A549 (cell line): ENCODE data around the gene PLA2G4B. TPM values are rescaled to one million over a fixed set of nuclear protein-coding genes. Genes with fewer than 3 reads are reported as not detected.

Experiments
- ATAC-seq, 2 experiments: fragments of 200-7000 bp in 1 of 2; fragments of >200 bp in 1 of 2; cut with Nextera tagmentation in 1 of 2; cut with Tn5 transposase in 1 of 2; 3 replicates each; pipeline versions ENCODE4 v1.8.0 to v1.9.1; 2018 to 2020; ENCODE audit warnings: mild to moderate bottlenecking in 1 of 2, moderate library complexity in 1 of 2
- CTCF ChIA-PET: fragments of 300-600 bp; sonication (Branson Sonifier 250); formaldehyde crosslinking; extraction: SDS; loops from one replicate; lab custom pipeline; 2021; ENCODE audit warnings: antibody characterized with exemption, inconsistent platforms; lab: Yijun Ruan, JAX
- POLR2A ChIA-PET: fragments of 350-600 bp; formaldehyde crosslinking; extraction: SDS; loops from one replicate; lab custom pipeline; 2021; ENCODE audit warnings: antibody characterized with exemption, inconsistent platforms; lab: Yijun Ruan, JAX
- DNase-seq, 2 experiments: peaks; one replicate each; pipeline versions ENCODE4 v3.0.0 to v3.0.0-alpha.2; 2011 to 2016; ENCODE audit warnings: low read depth in 1 of 2, low spot score in 1 of 2
- FAIRE-seq: peaks from 2 replicates; lab custom pipeline; 2011; peaks lifted over from hg19 to GRCh38; lab: Jason Lieb, UNC
- H3K27ac ChIP-seq, 2 experiments: fragments of >200 bp; sonication (Bioruptor Twin); formaldehyde crosslinking; 3 replicates each; pipeline ENCODE4 v1.5.1; 2016 to 2017
- H3K4me1 ChIP-seq: fragments of >200 bp; sonication (Bioruptor Twin); formaldehyde crosslinking; 3 replicates; pipeline ENCODE4 v1.6.1; 2016
- H3K4me2 ChIP-seq: fragments of >200 bp; sonication (Bioruptor Twin); formaldehyde crosslinking; 3 replicates; pipeline ENCODE4 v1.6.1; 2016
- H3K4me3 ChIP-seq: fragments of >200 bp; sonication (Bioruptor Twin); formaldehyde crosslinking; 3 replicates; pipeline ENCODE4 v1.5.1; 2016
- H3K9me3 ChIP-seq: fragments of >200 bp; sonication (Bioruptor Twin); formaldehyde crosslinking; 3 replicates; pipeline ENCODE4 v1.6.1; 2016
- BCL3 ChIP-seq: fragments of >200 bp; sonication (Bioruptor Twin); formaldehyde crosslinking; IDR thresholded peaks from 3 replicates; pipeline ENCODE4 v1.6.1; 2016
- CBX8 ChIP-seq: fragments of 200-600 bp; sonication (generic); IDR thresholded peaks from 2 replicates; pipeline ENCODE4 v1.6.1; 2016
- CEBPB ChIP-seq, 2 experiments: fragments of >200 bp in 1 of 2; sonication (Bioruptor Twin) in 1 of 2; formaldehyde crosslinking in 1 of 2; IDR thresholded peaks; 2 replicates each; pipeline ENCODE4 v1.6.1; 2012 to 2016
- CHD2 ChIP-seq: fragments of 150-350 bp; IDR thresholded peaks from 2 replicates; pipeline ENCODE4 v1.6.1; 2014; ENCODE audit warnings: low read length; ENCODE audit not compliant: partially characterized antibody
- CHD4 ChIP-seq: fragments of 200-600 bp; sonication (generic); IDR thresholded peaks from 2 replicates; pipeline ENCODE4 v1.6.1; 2016; ENCODE audit warnings: antibody characterized with exemption, mild to moderate bottlenecking, borderline replicate concordance
- EHMT2 ChIP-seq: fragments of 200-600 bp; sonication (generic); IDR thresholded peaks from 2 replicates; pipeline ENCODE4 v1.6.1; 2016; ENCODE audit warnings: antibody characterized with exemption, low read depth, mild to moderate bottlenecking, moderate library complexity
- HDAC2 ChIP-seq: fragments of 200-600 bp; sonication (generic); IDR thresholded peaks from 2 replicates; pipeline ENCODE4 v1.6.1; 2016
- JUNB ChIP-seq: fragments of >200 bp; sonication (Bioruptor Twin); formaldehyde crosslinking; IDR thresholded peaks from 2 replicates; pipeline ENCODE4 v1.6.1; 2016
- MAFK ChIP-seq: fragments of 450-650 bp; IDR thresholded peaks from 2 replicates; pipeline ENCODE4 v1.6.1; 2014; ENCODE audit not compliant: partially characterized antibody
- MAX ChIP-seq: IDR thresholded peaks from 2 replicates; pipeline ENCODE4 v1.6.1; 2012
- MAZ ChIP-seq: fragments of 150-350 bp; IDR thresholded peaks from 2 replicates; pipeline ENCODE4 v1.6.1; 2014; ENCODE audit warnings: antibody characterized with exemption, low read depth, low read length, borderline replicate concordance
- MYC ChIP-seq: IDR thresholded peaks from 2 replicates; pipeline ENCODE4 v1.6.1; 2012; ENCODE audit warnings: mild to moderate bottlenecking, inconsistent platforms, low read length, improper control_type of control experiment, borderline replicate concordance
- NR3C1 ChIP-seq: fragments of >200 bp; sonication (Bioruptor Twin); formaldehyde crosslinking; IDR thresholded peaks from 3 replicates; pipeline ENCODE4 v1.6.1; 2017
- PBX3 ChIP-seq: IDR thresholded peaks from 2 replicates; pipeline ENCODE4 v1.6.1; 2012
- PHF8 ChIP-seq: fragments of 200-600 bp; sonication (generic); IDR thresholded peaks from 2 replicates; pipeline ENCODE4 v1.6.1; 2016; ENCODE audit warnings: low read depth, mild to moderate bottlenecking, antibody characterized with exemption, moderate library complexity, borderline replicate concordance
- POLR2A ChIP-seq: IDR thresholded peaks from 2 replicates; pipeline ENCODE4 v1.6.1; 2012; ENCODE audit warnings: mild to moderate bottlenecking, low read length
- RARB ChIP-seq: fragments of 250-450 bp; sonication (Bioruptor Pico); IDR thresholded peaks from 2 replicates; pipeline ENCODE4 v1.8.0; 2021; ENCODE audit warnings: mild to moderate bottlenecking, moderate library complexity
- RFX5 ChIP-seq: fragments of 450-650 bp; IDR thresholded peaks from 2 replicates; pipeline ENCODE4 v1.7.1; 2014; ENCODE audit warnings: antibody characterized with exemption, mild to moderate bottlenecking, moderate library complexity
- SMC3 ChIP-seq: fragments of >200 bp; sonication (Bioruptor Twin); formaldehyde crosslinking; IDR thresholded peaks from 3 replicates; pipeline ENCODE4 v1.6.1; 2018; ENCODE audit warnings: inconsistent platforms
- ZC3H11A ChIP-seq: fragments of 450-650 bp; IDR thresholded peaks from 2 replicates; pipeline ENCODE4 v1.6.1; 2014; ENCODE audit warnings: antibody characterized with exemption, mild to moderate bottlenecking
- ZNF302 ChIP-seq: fragments of 250-450 bp; sonication (Bioruptor Pico); IDR thresholded peaks from 2 replicates; pipeline ENCODE4 v1.9.0; 2021; ENCODE audit warnings: inconsistent platforms, mild to moderate bottlenecking, moderate library complexity
- ZSCAN20 ChIP-seq: fragments of 250-450 bp; sonication (Bioruptor Pico); IDR thresholded peaks from 2 replicates; pipeline ENCODE4 v1.8.0; 2022; ENCODE audit warnings: mild to moderate bottlenecking, moderate library complexity
- WGBS: methylation state at CpG from one replicate; pipeline ENCODE4 v1.1.6; 2017; ENCODE audit errors: missing lambda C conversion rate; 5-methylcytosine and 5-hydroxymethylcytosine counted together
- polyA plus RNA-seq, 4 experiments: library from polyadenylated mRNA; depleted of rRNA in 3 of 4; stranded (reverse); fragments of >200 nt; fragmentation: RNase III in 1 of 4; extraction: RNeasy Plus Mini Kit Qiagen cat#74134 plus additional on column Dnase treatment in 1 of 4; gene quantifications; 2 replicates in 3 of 4; 3 replicates in 1 of 4; pipeline ENCODE4 v1.2.3, GENCODE V29; 2011 to 2017
- TF ChIP-seq, protein P1 (sequence below): IDR thresholded peaks from 2 replicates; pipeline ENCODE4 v1.6.1; 2012; ENCODE audit warnings: low read depth, borderline replicate concordance

Gene PLA2G4B
- polyA plus RNA-seq, 2 of the 4 experiments (the other 2 are of a cell fraction), result 2.2 to 2.6 TPM

DNA sequence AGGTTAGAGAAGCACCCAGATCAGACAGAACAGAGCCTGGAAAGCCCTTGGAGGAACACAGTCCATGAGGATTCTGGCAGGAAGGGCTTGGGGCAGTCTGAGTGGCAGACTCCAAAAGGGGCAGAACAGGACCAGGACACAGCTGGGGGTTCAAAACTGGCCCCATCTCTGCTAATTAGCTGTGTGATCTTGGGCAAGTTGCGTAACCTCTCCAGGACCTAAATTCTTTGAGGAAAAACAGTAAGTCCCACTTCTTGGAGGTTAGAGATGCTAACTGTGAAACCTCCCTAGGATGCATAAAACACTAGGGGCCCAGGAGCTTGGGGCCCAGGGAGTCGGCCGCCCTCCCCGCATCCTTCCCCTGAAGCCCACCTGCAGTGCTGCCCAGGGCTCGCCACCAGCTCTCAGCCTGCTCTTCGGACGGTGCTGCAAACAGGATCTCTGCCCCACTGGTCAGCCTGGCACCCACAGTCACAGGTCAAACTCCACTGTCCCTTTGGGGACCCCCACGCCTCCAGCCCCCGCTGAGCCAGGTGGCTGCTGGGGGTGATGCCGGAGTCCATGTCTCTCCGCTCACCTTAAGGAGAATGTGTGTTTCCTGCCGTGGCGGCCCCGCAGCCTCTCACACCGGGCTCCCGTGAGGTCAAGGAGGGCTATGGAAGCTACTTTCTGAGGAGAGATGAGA, 12.0 kb downstream of the PLA2G4B start:
- WGBS, result 96% methylated on average over 7 of the region's 16 CpGs
- no peak overlapping the region for H3K4me2 ChIP-seq
- no peak for FAIRE-seq
- H3K4me1 ChIP-seq, result no peaks in the 10 kb centered on the region
- TF ChIP-seq CEBPB (IDR thresholded peaks at IDR 0.05) (peak in 1 of 2 experiments; percentile 63; a peak in 2 of 4 replicates), SMC3 (no peak)
- TF ChIP-seq, all 56 proteins: peak for 1
- Histone ChIP-seq H3K4me3 (no peak overlapping the region), H3K9me3 (no peaks in the 10 kb centered on the region), H3K27ac (no peak overlapping the region)
- ChIA-PET CTCF (interaction anchor here (0.5 to 1.7 kb wide), 4 partner anchors 15 to 608 kb away, joined by 3 to 5 read pairs (median 4); no protein-coding TSS in a partner anchor), POLR2A (no interaction called here)
- ATAC-seq (no peak), DNase-seq (no peak)

DNA sequence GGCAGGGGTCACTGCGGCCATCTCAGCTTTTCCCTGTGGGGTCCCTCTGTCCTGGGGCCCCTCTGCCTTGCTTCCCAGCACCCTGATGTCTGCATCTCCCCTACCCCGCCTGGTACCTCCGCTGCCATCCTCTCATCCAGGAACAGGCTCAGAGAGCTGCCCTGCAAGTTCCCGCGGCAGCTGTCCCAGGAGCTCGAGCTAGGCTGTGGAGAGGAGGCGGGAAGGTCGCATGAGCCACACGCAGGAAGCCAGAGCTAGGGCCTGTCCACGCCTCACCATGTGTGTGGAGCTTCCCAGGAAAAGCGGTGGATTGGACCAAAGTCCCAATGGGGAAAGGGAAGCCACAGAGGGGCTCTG, 12.5 kb downstream of the PLA2G4B start:
- H3K4me3 ChIP-seq, result no peak overlapping the region
- DNase-seq, result no peak
- ATAC-seq, result no peak
- no peak for FAIRE-seq
- H3K9me3 ChIP-seq, result no peaks in the 10 kb centered on the region
- 78% methylated on average over 5 of the region's 11 CpGs for WGBS
- TF ChIP-seq ZC3H11A, result no peak
- no peak for TF ChIP-seq NR3C1
- no peaks in the 10 kb centered on the region for H3K4me1 ChIP-seq
- no peak overlapping the region for H3K4me2 ChIP-seq
- ChIA-PET CTCF (interaction anchor here (0.5 to 1.7 kb wide), 4 partner anchors 15 to 608 kb away, joined by 3 to 5 read pairs (median 4); no protein-coding TSS in a partner anchor), POLR2A (no interaction called here)
- H3K27ac ChIP-seq, result no peak overlapping the region

DNA sequence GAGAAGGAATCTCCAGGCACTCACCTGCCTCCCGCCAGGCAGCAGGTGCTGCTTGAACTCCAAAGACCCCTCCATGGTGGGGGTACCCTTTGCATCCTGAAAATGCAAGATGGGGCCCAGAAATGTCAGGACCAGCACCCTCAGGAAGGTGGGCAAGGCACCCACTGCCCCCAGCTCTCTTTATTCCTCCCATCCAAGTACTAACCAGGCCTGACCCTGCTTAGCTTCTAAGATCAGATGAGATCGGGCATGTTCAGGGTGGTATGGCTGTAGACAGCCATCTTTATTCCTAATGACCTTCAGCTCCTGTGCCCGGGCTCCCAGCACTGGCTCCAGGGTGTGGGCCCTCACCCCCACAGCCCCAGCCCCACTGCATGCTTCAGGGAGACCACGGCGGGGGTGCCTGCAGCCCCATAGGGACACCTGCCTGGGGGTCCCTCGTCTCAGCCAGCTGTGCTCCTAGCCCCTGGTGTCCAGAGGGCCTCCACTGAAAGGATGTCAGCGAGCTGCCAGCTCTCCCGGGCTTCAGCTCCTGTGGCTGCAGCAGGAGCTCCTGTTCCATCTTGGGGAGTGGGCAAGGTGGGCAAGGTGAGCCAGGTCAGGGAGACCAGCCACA, 13.2 kb downstream of the PLA2G4B start:
- FAIRE-seq (no peak), ATAC-seq (no peak), DNase-seq (no peak)
- POLR2A ChIA-PET, result no interaction called here
- CTCF ChIA-PET, result interaction anchor here (0.8 to 1.7 kb wide), 6 partner anchors 10 to 367 kb away, joined by 3 read pairs; partner anchors contain the start of gene MAPKBP1
- Histone ChIP-seq H3K9me3 (no peaks in the 10 kb centered on the region), H3K4me3 (no peak overlapping the region), H3K4me1 (no peaks in the 10 kb centered on the region), H3K4me2 (no peak overlapping the region), H3K27ac (no peak overlapping the region)
- TF ChIP-seq PHF8, result no peak
- TF ChIP-seq RFX5, result no peak
- no peak for TF ChIP-seq POLR2A
- TF ChIP-seq RARB, result no peak
- no peak for TF ChIP-seq MYC
- TF ChIP-seq EHMT2, result no peak
- TF ChIP-seq HDAC2, result no peak
- TF ChIP-seq, protein P1, sequence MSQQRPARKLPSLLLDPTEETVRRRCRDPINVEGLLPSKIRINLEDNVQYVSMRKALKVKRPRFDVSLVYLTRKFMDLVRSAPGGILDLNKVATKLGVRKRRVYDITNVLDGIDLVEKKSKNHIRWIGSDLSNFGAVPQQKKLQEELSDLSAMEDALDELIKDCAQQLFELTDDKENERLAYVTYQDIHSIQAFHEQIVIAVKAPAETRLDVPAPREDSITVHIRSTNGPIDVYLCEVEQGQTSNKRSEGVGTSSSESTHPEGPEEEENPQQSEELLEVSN, result no peak
- TF ChIP-seq CHD2, result no peak
- no peak for TF ChIP-seq MAX
- no peak for TF ChIP-seq CHD4
- TF ChIP-seq JUNB, result no peak
- TF ChIP-seq MAZ, result no peak
- TF ChIP-seq ZSCAN20 (CRISPR knock-in tag), result no peak
- TF ChIP-seq CBX8, result no peak
- TF ChIP-seq PBX3, result no peak
- no peak for TF ChIP-seq BCL3
- no peak for TF ChIP-seq MAFK
- no peak for TF ChIP-seq ZNF302
- 72% methylated on average over 3 of the region's 8 CpGs for WGBS
